ENCODE measurements around the gene DAB2IP. TPM values are rescaled to one million over a fixed set of nuclear protein-coding genes. Genes with fewer than 3 reads are reported as not detected.
"Not testable (repeated sequence)": the region's sequence is repeated elsewhere in the genome, so short reads cannot be mapped to it uniquely, and the experiment has no call there.

The DAB2IP gene
- total RNA-seq, 1 donor from 2014 or later = 38.0 TPM

DNA sequence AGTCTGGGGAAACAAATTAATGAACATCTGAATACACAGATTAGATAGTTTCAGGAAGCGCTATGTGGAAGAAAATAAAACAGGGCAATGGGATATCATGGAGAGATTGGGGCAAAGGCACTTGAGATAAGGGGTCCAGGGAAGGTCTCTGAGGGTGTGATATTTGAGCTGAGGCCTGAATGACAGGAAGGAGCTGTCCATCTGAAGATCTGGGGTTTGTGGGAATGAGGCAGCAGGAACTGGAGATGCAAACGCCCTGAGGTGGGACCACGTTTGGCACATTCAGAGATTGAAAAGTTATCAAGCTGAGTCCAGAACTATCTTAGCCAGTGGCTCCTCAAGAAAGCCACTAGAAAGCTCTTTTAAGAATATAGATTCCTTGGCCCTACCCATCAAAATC lies 8.7 kb upstream of the DAB2IP start:
- TF ChIP-seq, protein P1, sequence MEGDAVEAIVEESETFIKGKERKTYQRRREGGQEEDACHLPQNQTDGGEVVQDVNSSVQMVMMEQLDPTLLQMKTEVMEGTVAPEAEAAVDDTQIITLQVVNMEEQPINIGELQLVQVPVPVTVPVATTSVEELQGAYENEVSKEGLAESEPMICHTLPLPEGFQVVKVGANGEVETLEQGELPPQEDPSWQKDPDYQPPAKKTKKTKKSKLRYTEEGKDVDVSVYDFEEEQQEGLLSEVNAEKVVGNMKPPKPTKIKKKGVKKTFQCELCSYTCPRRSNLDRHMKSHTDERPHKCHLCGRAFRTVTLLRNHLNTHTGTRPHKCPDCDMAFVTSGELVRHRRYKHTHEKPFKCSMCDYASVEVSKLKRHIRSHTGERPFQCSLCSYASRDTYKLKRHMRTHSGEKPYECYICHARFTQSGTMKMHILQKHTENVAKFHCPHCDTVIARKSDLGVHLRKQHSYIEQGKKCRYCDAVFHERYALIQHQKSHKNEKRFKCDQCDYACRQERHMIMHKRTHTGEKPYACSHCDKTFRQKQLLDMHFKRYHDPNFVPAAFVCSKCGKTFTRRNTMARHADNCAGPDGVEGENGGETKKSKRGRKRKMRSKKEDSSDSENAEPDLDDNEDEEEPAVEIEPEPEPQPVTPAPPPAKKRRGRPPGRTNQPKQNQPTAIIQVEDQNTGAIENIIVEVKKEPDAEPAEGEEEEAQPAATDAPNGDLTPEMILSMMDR (IDR thresholded peaks at IDR 0.05; ENCODE audit: insufficient read depth, low read length, poor library complexity, severe bottlenecking) = no peak
- Histone ChIP-seq H3K4me3 (ENCODE audit: low read depth, low read length) (no peak overlapping the region), H3K27me3 (ENCODE audit: control insufficient read depth, insufficient read depth, low read length) (no peaks in the 10 kb centered on the region), H3K36me3 (ENCODE audit: control insufficient read depth, insufficient read depth, low read length) (no peaks in the 10 kb centered on the region)
- DNase-seq (ENCODE audit: low read depth) = no peak

DNA sequence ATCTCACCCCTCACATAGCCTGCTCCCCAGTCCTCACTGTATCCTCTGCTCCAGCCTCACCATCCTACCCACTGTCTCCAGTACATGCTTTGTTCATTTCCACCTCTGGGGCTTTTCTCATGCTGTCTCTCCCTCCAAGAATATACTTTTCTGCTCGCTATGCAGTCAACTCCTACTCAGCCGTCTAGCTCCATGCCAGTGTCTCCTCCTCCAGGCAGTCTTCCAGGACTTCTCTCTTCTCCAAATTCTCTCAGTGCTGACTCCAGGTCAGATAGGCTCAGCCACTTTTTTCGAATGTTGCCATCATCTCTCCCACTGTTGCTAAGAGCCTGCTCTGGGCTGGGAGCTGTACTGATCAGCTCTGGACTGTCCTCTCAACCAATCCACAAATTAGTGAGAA lies 8.0 kb upstream of the DAB2IP start:
- DNase-seq (ENCODE audit: low read depth) = no peak
- TF ChIP-seq, protein P1 (IDR thresholded peaks at IDR 0.05; ENCODE audit: insufficient read depth, low read length, poor library complexity, severe bottlenecking) = no peak
- no peaks in the 10 kb centered on the region for H3K27me3 ChIP-seq (ENCODE audit: control insufficient read depth, insufficient read depth, low read length)
- H3K4me3 ChIP-seq (ENCODE audit: low read depth, low read length) = no peak overlapping the region
- H3K36me3 ChIP-seq (ENCODE audit: control insufficient read depth, insufficient read depth, low read length) = no peaks in the 10 kb centered on the region

DNA sequence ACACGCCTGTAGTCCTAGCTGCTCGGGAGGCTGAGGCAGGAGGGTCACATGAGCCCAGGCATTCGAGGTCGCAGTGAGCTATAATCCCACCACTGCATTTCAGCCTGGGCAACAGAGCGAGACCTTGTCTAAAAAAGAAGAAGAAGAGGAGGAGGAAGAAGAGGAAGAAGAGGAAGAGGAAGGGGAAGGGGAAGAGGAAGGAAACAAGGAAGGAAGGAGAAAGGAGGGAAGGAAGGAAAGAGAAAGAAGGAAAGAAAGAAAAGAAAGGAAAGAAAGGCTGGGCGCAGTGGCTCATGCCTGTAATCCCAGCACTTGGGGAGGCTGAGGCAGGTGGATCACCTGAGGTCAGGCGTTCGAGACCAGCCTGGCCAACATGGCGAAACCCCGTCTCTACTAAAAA lies 7.4 kb upstream of the DAB2IP start:
- not testable (repeated sequence) for H3K36me3 ChIP-seq (ENCODE audit: control insufficient read depth, insufficient read depth, low read length); H3K4me3 ChIP-seq (ENCODE audit: low read depth, low read length); DNase-seq (ENCODE audit: low read depth); H3K27me3 ChIP-seq (ENCODE audit: control insufficient read depth, insufficient read depth, low read length)

DNA sequence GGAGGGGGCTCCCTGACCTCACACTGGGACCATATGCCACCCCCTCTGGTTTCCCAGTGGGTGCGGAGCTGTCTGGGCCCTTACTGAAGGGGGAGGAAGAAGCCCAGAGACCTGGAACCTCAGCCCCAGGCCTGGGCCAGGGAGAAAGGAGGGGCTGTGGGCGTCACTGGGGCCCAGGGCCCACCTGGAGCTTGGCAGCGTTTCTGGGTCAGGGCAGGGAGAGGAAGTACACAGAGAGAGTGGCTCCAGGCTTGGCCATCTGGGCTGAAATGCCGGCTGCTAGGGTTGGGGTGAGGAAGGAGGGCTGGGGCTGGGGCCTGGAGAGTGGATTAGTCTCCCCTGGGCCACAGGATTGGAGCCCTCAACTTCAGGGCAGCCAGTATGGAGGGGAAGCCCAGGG lies 6.4 kb upstream of the DAB2IP start:
- H3K27me3 ChIP-seq (ENCODE audit: control insufficient read depth, insufficient read depth, low read length) = no peaks in the 10 kb centered on the region
- no peak for DNase-seq (ENCODE audit: low read depth)
- TF ChIP-seq, protein P1 (IDR thresholded peaks at IDR 0.05; ENCODE audit: insufficient read depth, low read length, poor library complexity, severe bottlenecking) = no peak
- H3K36me3 ChIP-seq (ENCODE audit: control insufficient read depth, insufficient read depth, low read length) = no peaks in the 10 kb centered on the region
- H3K4me3 ChIP-seq (ENCODE audit: low read depth, low read length) = no peak overlapping the region

DNA sequence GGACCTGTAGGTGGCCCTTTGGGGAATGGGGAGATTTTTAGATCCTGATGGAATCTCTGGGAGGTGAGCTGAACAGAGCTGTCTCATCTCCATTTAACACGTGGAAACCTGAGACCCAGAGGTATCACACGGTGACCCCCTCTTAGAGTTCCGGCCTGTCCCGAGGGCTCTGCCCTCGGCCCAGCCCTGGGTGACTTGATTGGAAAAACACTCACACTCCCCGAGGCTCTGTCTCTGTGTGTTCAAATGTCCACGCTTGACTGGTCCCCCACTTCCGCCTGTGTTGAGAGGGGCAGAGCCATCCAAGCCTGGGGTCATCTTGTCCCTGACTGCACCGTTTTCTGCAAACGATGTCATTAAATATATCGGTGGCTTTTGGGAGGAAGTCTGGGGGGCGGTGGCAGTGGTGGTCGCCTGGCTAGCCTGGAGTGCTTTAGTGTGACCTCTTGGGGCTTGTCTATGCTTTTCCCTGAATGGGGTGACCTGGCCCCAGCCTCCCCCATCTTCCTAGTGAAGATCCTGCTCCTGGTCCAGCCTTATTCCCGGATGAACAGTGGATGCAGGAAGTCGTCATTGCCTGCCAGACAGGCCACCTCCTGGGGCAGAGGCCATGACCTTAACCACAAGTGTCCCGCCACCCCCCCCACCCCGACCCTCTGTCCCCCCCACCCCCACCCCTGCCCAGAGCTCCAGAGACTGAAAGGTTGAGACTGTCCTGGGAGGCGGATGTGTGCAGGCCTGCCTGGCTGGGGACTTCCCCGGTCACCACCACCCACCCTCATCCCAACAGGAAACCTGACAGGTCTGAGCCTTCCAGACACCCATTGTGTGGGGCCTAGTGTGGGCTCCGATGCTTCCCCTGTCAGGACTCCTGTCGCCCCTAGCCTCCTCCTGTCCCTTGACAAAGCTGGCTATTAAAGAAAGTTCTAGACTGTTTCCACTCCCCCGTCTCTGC lies 5.3 kb upstream of the DAB2IP start:
- H3K36me3 ChIP-seq (ENCODE audit: control insufficient read depth, insufficient read depth, low read length) = no peaks in the 10 kb centered on the region
- TF ChIP-seq, protein P1 (IDR thresholded peaks at IDR 0.05; ENCODE audit: insufficient read depth, low read length, poor library complexity, severe bottlenecking) = no peak
- no peak for DNase-seq (ENCODE audit: low read depth)
- H3K27me3 ChIP-seq (ENCODE audit: control insufficient read depth, insufficient read depth, low read length) = no peaks in the 10 kb centered on the region
- H3K4me3 ChIP-seq (ENCODE audit: low read depth, low read length) = no peak overlapping the region

DNA sequence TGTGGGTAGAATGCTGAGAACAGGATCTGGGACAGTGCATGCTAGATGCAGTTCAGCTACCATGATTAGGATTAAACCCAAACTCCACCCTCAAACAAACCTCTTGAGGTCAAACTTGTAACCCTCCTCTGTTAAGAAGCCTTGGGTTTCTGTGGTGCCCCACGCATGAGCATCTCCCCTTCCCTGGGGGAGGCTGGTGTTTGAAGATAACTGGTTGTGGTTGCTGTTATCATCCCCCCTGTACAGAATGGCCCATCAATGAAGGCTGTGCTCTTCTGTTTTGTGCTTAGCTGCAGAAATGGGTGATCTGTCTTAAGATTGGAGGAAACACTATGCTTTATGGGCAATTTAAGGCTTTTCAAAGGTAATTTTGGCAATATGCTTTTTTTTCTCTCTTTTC lies 4.4 kb upstream of the DAB2IP start:
- no peaks in the 10 kb centered on the region for H3K36me3 ChIP-seq (ENCODE audit: control insufficient read depth, insufficient read depth, low read length)
- H3K4me3 ChIP-seq (ENCODE audit: low read depth, low read length) = no peak overlapping the region
- no peak for DNase-seq (ENCODE audit: low read depth)
- no peaks in the 10 kb centered on the region for H3K27me3 ChIP-seq (ENCODE audit: control insufficient read depth, insufficient read depth, low read length)
- TF ChIP-seq, protein P1 (IDR thresholded peaks at IDR 0.05; ENCODE audit: insufficient read depth, low read length, poor library complexity, severe bottlenecking) = no peak
